H1 (cell line): ENCODE data around the gene RPRD2. TPM values are rescaled to one million over a fixed set of nuclear protein-coding genes. Genes with fewer than 3 reads are reported as not detected.

Experiments used
- CBX5 ChIP-seq: fragments of 300-800, 300-1000 bp; sonication (generic); IDR thresholded peaks from 2 replicates; pipeline ENCODE4 v1.7.1; 2016; ENCODE audit warnings: antibody characterized with exemption, low read length, low read depth
- CEBPB ChIP-seq: IDR thresholded peaks from 2 replicates; pipeline ENCODE4 v1.6.1; 2012; ENCODE audit warnings: low read depth, low read length
- CHD7 ChIP-seq: fragments of 300-600 bp; sonication (generic); IDR thresholded peaks from 2 replicates; pipeline ENCODE4 v1.7.1; 2012; ENCODE audit warnings: low read length, moderate library complexity, mild to moderate bottlenecking, inconsistent platforms; ENCODE audit not compliant: insufficient replicate concordance
- CTCF ChIP-seq, 3 experiments: IDR thresholded peaks; 1 replicate in 2 of 3; 2 replicates in 1 of 3; pipeline versions ENCODE4 v1.5.1 to v1.6.1; 2011; ENCODE audit warnings: low read length in 3 of 3, mild to moderate bottlenecking in 3 of 3, inconsistent platforms in 2 of 3, low read depth in 1 of 3, moderate library complexity in 1 of 3; ENCODE audit not compliant: insufficient read depth in 1 of 3; ENCODE audit errors: control extremely low read depth in 1 of 3
- RBBP5 ChIP-seq: IDR thresholded peaks from 2 replicates; pipeline ENCODE4 v1.7.1; 2012; ENCODE audit warnings: low read depth, mild to moderate bottlenecking, inconsistent platforms, low read length, moderate library complexity, borderline replicate concordance
- RXRA ChIP-seq: IDR thresholded peaks from 2 replicates; pipeline ENCODE4 v1.6.1; 2011; ENCODE audit warnings: low read depth, mild to moderate bottlenecking, low read length, moderate library complexity; ENCODE audit not compliant: insufficient read depth
- SRF ChIP-seq: IDR thresholded peaks from 2 replicates; pipeline ENCODE4 v1.6.1; 2011; ENCODE audit warnings: mild to moderate bottlenecking, low read depth, low read length, moderate library complexity
- polyA plus RNA-seq, 7 experiments: library from polyadenylated mRNA; depleted of rRNA in 3 of 7; stranded (reverse) in 5 of 7; unstranded in 2 of 7; fragments of >200 nt in 5 of 7; fragments of 200-250 nt in 2 of 7; gene quantifications; 1 replicate in 5 of 7; 2 replicates in 1 of 7; 4 replicates in 1 of 7; pipeline versions ENCODE4 v1.2.1 to v1.2.3, GENCODE V29; 2011 to 2013; ENCODE audit warnings: missing spikeins in 2 of 7, mixed read lengths in 2 of 7
- total RNA-seq: library from RNA; stranded (reverse); fragmentation: NEBNext Ultra II Directional; extraction: Animal tissue kit (Norgen Biotek cat#: 25700); gene quantifications from 2 replicates; pipeline ENCODE4 v1.2.1, GENCODE V29; 2021

Gene RPRD2
- total and polyA plus RNA-seq, 2 of the 8 experiments (the other 6 are each of a cell fraction or from before 2014, with no cell fraction given) = 14.4 to 32.4 TPM

- TF ChIP-seq CTCF (IDR thresholded peaks at IDR 0.05; ENCODE audit: control extremely low read depth in 1 of 3, insufficient read depth in 1 of 3, low read depth in 1 of 3, low read length in 3 of 3) (0 out of 4 replicates have a peak, but pooled peaks of 1 of the 3 experiments have one; percentile 2), RBBP5 (0 out of 2 replicates have a peak, but pooled peaks have one; percentile 40), CHD7 (peak; percentile 22), RXRA (no peak), CBX5 (no peak), CEBPB (no peak; the same call in 1 of the 2 replicates), SRF (no peak)
These were observed at the start of gene RPRD2 (continued) for GRCh38 chr1:150363426-150364230.
